Omental fat pad (tissue), 4 donors: Measurements from ENCODE around the gene TUFM. TPM values are rescaled to one million over a fixed set of nuclear protein-coding genes. Genes with fewer than 3 reads are reported as not detected.

Experiments used
- ATAC-seq: fragments of 150-250 bp; one replicate; pipeline ENCODE4 v1.9.1; 2016; ENCODE audit warnings: mild to moderate bottlenecking, moderate library complexity; ENCODE audit not compliant: low FRiP score
- DNase-seq: peaks from one replicate; pipeline ENCODE4 v3.0.0-alpha.2; 2019; ENCODE audit warnings: low spot score
- CTCF ChIP-seq, 3 donors: fragments of 450-650 bp; IDR thresholded peaks; one replicate each; pipeline ENCODE4 v1.5.1; 2016 to 2017; ENCODE audit warnings: antibody characterized with exemption in 3 of 3, mild to moderate bottlenecking in 3 of 3, moderate library complexity in 2 of 3
- total RNA-seq, 4 donors: library from RNA; depleted of rRNA; stranded (reverse); fragments of >200 nt; gene quantifications; one replicate each; pipeline ENCODE4 v1.1.0, GENCODE V29; 2016

TUFM gene
- total RNA-seq, 4 donors from 2014 or later, result 93.2 to 133 (median 103) TPM

- no peak for TF ChIP-seq CTCF (IDR thresholded peaks at IDR 0.05)
- DNase-seq, result no peak
- no peak for ATAC-seq
These were observed 8.2 kb downstream of the TUFM start for GRCh38 chr16:28837672-28838557.

- ATAC-seq (no peak), DNase-seq (no peak)
- no peak for TF ChIP-seq CTCF (IDR thresholded peaks at IDR 0.05)
These were observed 9.4 kb downstream of the TUFM start for GRCh38 chr16:28836761-28837064.

GRCh38 chr16:28835864-28836760 lies 10.0 kb downstream of the TUFM start:
- DNase-seq (no peak), ATAC-seq (no peak)
- no peak for TF ChIP-seq CTCF (IDR thresholded peaks at IDR 0.05)

- DNase-seq, result no peak
These were observed 11.0 kb downstream of the TUFM start for GRCh38 chr16:28834873-28835863.

GRCh38 chr16:28834349-28834748 lies 11.8 kb downstream of the TUFM start:
- DNase-seq (no peak), ATAC-seq (no peak)

More at GRCh38 chr16:28834873-28835863, 11.0 kb downstream of the TUFM start:
- no peak for TF ChIP-seq CTCF (IDR thresholded peaks at IDR 0.05)
- no peak for ATAC-seq

More at GRCh38 chr16:28834349-28834748, 11.8 kb downstream of the TUFM start:
- no peak for TF ChIP-seq CTCF (IDR thresholded peaks at IDR 0.05)
